ENCODE data around the gene PIK3AP1.
"Not testable (repeated sequence)": the region's sequence is repeated elsewhere in the genome, so short reads cannot be mapped to it uniquely, and the experiment has no call there.

Gene PIK3AP1

DNA sequence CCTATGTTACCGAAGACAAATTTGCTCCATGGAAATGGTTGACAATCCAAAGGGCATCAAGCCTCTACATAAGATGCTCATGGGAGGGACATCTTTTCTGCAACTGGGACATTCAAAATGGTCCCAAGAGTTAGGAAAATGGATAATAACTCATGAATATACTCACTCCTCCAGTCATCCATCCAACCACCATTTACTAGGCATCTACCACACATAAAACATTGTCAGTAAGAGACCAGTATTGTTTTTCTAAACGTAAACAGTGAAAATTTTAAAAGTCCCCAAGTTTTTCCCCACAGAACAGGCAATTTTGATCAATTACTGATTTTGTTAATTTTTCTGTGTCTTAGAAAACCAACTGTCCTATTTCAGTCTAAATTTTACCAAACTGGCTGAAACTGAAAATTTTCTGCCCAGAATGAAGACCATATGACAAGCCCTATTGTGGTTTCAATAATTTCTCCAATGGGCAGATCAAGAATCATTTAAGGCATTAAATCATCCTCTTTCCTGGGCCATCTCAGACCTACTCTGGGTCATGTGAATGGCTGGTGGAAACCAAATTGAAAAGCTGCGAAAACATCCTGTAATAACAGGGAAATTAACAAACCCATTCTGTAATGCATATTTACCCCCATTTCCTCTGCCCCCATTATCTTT is 24.2 kb downstream of the PIK3AP1 start:
- DNase-seq = no peak

DNA sequence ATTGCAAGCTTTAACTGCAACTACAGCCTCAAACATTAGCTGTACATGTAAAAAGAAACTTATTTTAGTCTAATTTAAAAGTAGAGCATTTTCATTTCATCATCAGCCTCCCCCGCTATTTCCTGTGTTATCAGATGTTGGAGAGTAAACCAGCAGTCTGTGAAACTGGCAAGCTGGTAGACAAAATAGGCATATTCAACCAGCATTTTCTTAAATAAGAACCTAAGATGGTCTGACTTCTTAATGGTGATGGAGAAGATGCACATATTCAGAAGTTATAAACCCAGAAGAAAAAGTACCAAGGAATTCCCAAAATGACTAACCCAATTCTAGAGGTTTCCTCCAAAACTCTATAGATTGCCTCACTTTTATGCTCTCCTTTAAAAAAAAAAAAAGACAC is 24.9 kb downstream of the PIK3AP1 start:
- DNase-seq = no peak

DNA sequence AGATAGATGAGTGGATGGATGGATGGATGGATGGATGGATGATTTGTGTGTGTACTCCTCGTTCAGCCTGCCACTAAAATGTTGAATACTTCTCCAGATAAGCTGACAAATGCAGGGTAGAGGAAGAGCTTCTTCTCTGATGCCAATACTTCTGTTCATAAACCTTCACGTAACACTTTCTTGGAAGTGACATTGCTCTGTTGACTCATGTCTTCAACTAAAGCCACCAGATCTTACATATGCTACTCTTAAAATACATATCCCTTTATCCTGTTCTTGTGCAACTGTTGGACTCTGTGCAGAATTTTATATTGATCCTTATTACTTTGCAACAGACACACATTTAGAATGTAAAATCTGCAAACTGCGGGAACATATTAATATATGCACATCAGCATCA is 26.9 kb downstream of the PIK3AP1 start:
- no peak for DNase-seq

DNA sequence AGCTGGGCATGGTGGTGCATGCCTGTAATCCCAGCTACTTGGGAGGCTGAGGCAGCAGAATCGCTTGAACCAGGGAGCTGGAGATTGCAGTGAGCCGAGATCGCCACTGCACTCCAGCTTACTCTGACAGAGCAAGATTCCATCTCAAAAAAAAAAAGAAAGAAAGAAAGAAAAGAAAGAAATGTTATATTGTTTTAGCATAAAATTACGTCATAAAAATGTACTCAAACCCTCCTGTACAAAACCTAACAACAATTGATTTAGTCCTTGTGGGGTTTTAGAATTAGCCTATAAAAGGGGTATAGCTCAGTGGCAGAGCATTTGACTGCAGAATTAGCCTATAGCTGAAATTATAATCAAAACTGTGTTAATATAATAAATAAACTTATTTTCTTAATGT is 27.9 kb downstream of the PIK3AP1 start:
- DNase-seq = no peak

DNA sequence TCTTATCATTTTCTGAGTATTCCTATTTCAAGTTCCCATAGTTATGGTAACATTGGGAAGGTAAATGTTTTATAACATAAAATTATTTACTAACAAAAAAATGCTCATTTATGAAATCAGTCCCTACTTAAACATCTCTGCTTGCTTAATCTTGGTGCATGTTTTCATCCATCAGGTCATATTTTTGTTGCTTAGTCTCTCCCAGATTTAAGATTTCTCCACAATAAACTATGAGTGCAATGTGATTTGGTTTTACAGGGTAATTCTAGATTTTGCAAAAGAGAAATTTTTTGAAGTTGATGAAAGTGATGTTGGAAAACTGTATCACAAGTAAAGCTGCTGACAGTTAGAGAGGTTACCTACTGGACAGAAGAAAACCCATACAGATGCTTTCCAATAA is 28.6 kb downstream of the PIK3AP1 start:
- no peak for DNase-seq

DNA sequence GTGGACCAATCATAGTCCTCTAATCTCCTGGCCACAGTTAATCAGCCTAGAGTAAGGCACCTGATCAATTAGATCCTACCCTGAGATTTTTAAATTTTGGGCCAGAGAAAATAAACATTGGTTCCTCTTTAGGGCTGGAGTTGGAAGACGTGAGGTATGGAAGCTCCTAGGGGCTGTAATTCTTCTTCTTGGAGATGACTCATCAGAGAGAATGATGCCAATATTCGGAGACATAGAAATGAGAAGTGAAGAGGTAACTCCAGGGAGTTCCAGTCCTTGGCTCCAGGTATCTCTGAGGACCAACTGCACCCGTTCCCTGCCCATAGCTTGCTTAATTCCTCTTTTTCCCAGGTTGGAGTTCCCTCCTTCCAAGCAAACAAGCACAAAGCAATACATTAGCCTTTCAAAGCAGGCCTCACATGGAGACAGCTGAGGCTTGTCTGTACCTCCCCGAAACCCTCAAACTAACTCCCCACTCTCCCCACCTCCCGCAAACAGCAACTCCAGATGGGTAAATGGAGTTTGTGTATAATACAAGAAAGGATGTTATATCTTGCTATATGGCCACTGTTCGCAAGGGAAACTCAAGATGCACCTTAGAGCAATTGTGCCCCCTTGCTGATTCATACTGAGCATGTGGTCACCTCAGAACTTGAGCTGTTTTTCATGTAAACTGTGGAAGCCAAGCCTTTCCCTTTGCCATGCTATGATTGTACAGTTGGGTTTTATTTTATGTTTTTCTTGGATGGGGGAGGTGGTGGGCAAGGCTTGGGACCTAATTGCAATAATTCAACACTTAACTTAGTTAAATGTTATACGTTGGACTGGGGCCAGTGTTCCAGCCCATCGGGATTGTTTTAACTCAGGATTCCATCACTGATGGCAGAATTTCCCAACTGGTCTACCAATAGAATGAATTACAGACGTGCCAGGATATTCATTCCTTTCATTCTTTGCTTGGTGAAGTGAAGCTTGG is 29.3 kb downstream of the PIK3AP1 start:
- DNase-seq = no peak

DNA sequence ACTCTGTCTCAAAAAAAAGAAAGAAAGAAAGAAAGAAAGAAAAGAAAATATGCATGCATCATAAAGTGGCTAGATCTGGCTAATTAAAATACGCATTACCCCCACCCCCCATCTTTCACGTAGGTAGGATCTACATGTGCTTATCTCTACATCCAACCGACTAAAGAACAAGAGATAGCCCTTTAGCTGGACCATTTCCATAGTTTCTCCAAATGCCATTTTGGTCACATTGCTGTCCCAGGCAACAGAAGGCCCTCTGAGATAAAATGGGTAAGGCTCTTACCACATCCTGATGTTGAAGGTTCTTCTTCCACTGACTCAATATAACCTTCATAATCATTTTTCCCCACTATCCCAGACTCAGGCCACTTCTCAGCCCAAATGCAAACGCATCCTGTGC is 31.5 kb downstream of the PIK3AP1 start:
- DNase-seq = no peak

DNA sequence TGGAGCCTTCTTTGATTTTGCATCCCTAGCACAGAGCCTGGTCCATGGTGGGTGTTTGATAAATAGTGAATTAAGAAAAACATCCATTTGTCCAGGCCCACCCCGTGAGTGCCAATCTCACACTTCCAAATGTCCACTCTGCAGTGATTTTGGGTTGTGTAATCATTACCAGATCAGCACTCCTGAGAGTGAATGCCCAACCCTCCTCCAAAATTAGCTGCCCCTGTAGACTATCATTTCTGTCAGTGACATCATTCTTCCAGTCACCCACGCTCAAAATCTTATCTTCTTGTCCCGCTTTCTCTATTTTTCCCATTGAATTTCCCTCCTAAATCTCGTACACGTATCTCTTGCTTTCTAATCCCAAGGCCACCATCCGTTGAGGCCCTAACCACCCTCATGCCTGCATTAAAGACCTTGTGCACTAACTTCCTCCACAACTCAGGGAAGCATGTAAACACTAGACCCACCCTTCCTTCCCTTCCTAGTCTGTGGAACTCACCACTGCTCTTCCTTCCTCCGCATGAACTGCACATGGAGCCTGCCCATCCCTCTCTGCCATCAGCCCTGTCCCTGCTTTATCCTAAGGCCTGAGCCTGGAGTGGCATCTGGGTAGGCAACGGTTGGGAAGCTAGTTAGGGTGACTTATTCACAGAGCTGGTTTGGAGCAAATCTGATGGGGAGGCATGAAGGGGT is 32.8 kb downstream of the PIK3AP1 start:
- DNase-seq = no peak

DNA sequence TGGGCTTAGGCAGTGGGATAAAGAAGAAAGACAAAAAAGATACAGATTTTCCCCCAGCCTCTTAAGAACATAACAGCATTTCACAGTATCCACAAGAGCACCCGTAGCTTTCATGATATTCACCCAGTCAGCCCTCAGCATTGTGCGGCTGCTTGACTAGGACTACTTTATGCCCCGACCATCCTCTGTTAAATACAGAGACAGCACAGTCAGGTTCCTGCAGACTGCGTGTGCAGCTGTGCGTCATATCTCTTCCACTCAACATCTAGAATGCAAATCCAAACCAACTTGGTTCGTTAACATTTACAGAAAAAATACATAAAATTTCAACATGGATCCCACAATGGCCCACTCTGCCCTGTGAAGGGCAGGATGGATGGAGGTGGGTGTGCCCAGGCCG is 33.8 kb downstream of the PIK3AP1 start:
- DNase-seq = no peak

DNA sequence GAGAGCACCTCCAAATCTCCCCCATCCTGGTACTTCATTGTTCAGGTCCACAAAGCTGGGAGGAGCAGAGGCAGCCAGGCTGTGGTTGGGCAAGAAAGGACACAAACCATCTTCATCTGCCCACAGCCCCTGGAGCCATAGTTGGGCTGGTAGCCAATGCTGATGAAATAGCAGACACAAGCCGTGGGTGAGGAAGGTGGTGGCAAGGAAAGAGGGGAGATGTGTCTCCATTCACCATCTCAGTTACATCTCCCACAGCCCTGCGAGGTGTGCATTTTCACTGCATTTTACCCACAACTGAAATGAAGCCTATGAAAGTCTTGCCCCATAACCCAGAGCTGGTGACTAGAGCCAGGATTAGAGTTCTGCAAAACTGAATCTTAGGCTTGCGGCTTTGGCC is 35.0 kb downstream of the PIK3AP1 start:
- no peak for DNase-seq

DNA sequence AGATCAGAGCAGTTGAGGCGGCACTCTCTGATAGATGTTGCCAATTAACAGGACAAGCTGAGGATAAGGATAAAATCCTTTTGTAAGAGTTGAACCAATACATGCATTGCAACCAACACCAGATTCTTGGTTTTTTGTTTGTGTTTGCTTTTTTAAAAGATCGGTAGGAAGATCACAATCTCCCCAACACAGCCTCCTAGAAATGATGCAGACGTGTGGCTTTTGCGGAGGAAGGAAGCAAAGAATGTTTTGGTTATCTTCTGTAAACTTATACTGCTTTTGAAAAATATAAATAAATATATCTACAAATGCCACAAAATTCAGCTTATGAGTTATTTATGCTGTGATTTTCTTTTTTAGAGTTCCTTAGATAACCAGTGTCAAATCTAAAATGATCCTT is 35.5 kb downstream of the PIK3AP1 start:
- no peak for DNase-seq

DNA sequence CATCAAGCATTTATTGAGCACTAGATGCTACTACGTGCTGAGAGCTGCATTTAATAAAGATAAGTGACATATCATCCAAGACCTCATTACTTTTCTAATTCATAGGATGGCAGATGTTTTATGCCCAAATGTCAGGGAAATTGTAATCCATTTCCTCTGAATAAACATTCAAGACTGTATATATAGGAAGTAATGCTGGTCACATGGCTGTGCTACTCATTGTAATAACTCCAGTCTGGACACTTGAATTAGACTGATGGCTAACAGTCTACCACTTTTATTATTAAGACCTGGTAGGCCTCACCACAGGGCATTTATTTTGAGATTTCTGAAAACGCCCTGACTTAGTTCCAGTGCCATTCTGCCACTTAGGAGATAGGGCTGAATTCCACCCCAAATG is 36.6 kb downstream of the PIK3AP1 start:
- no peak for DNase-seq

DNA sequence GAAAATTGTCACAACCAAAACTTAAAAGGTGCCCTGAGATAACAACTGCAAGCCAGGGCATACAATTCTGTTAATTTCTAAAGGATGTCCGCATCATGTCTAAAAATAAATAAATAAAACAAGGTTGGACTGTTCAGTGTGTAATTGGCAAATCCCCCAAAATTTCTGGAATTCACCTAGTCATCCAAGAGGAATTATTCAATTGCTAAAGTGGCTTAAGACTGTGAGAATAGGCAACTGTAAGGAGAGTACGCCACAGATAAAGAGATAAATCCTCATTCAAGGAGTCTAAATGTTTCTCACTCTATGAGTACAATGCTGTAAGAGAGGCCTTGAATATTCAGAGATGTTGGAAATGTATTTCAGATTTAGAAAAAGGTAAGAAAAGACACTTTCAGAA is 37.2 kb downstream of the PIK3AP1 start:
- DNase-seq = no peak

DNA sequence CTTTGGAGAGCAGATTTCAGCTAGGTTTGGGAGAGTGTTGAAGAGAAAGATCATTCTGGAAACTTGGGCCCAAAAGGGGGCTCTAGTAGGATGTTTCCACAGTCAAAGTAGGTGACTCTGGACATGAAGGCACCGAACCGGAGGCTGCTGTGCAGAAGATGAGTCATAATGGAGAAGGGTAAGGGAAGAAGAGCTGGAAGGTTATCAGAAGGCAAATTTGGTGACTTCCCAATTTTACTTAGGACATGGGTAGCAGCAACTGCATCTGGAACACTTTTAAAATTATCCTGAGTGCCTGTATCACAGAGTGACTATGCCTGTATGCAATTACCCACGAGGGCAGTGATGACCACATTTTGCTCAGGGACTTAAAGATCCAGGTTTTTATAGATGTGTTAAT is 38.8 kb downstream of the PIK3AP1 start:
- DNase-seq = no peak

DNA sequence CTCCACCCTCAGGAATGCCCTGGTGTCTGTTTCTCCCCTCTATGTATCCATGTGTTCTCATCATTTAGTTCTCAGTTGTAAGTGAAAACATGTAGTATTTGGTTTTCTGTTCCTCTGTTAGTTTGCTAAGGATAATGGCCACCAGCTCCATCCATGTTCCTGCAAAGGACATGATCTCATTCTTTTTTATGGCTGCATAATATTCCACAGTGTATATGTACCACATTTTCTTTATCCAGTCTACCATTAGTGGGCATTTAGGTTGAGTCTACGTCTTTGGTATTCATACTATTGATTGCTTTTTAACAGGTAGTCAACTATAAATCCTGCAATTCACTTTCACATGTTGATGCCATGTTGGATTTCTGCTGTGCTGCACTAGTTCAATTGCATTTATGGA is 39.9 kb downstream of the PIK3AP1 start:
- not testable (repeated sequence) for DNase-seq

DNA sequence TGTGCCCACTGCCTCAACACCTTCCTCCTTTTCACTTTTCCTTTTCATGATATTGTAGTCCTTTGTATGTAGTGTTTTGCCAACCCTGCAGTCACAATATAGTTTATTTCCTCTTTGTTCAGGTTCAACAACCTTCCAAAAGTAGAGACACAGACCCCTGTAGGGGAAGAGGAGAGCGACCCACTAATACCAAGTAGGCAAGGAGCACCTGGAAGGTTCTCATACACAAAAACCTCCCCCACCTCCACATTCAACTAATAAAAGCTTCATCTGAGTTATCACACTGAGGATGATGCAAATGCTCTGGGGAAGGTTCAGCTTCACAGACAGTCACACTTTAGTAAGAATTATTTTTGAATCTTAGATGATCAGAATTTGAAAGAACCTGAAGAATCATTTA is 41.6 kb downstream of the PIK3AP1 start:
- no peak for DNase-seq

DNA sequence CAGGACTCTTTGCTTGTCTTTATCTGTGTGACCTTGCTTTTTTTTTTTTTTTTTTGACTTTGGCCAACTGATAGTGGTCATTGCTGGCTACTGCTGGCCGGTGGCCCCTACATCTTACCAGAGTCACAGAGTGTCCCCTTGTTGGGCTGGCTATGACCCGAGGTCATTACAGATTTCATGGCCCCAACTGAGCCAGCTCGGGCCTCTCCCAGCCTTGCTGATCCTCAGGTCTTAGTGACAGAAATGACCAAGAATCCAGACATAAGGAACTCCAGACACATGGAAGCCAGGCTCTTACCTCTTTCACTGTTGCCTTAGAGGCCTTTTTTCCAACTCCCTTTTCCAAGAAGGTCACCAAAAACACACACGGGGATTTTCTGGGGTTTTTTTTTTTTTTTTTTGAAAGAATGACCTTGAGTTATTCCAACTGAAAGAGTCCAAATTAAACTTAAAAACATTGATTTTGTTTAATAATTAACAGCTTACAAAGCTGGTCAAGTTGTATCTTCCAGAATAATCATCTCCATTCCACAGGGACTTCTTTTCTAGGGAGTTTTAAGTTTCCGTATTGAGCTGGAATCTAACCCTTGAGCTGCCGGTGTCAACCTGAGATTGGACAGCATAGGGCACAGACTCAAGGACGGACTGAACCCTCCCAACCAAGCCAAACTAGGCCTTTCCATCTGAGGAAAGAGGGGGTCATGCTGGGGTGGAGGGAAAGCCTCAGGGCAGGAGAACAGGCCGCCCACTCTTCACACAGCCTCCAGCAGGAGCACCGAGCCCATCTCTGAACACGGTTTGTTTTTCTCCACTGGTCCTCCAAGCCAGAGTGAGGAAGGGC is 43.8 kb downstream of the PIK3AP1 start:
- no peak for DNase-seq

DNA sequence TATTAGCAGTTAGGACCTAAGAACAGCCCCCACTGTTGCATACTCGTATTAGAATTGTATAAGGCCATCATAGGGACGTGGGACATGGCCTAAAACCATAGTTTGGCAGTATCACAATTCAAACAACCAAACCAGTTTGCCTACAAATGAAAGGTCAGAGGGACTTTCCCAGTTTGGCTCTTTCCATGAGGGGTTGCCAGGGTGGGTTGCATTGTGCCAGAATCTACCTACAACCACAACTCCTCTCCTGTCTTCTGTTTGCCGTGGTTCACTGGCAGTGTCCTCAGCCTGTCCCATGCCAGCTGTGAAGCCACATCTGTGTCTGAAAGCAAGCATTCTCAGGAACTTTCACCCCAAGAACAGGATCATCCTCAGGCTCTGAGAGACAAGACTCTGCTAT is 44.5 kb downstream of the PIK3AP1 start:
- no peak for DNase-seq

DNA sequence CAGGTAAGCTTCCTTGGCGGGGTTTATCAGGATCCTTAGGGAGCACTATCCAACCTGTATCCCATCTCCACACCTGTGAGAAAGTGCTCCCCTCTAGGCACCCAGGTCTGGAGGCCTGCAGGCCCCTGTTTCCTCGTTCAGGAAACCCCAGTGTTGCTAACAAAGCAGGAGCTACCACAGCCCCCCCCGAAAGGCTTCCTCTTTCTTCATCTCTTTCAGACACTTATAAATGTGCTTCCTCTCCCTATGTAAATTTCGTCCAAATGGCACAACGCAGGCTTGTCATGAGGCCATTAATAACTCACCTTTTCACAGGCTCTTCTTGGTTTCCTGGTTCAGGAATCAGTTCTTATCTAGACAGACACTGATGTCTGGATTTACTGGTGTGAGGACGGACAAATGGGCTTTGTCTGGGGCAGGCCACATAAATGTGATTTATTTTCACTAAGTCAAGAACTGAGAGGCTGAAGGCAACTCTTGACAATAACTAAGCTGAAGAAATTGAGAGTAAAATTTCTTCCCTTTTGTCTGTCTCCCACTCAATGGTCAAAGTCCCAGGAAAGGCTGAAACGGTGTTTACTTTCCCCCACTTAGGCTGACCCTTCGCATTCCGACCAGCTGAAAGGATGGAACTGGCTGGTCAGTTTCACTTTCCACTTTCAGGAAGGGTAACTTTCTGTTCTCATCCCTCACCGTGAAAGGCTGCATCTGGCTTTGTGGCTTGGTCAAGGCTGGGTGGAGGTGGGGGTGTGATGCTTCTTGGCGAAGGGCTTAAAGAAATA is 46.8 kb downstream of the PIK3AP1 start:
- DNase-seq = no peak

DNA sequence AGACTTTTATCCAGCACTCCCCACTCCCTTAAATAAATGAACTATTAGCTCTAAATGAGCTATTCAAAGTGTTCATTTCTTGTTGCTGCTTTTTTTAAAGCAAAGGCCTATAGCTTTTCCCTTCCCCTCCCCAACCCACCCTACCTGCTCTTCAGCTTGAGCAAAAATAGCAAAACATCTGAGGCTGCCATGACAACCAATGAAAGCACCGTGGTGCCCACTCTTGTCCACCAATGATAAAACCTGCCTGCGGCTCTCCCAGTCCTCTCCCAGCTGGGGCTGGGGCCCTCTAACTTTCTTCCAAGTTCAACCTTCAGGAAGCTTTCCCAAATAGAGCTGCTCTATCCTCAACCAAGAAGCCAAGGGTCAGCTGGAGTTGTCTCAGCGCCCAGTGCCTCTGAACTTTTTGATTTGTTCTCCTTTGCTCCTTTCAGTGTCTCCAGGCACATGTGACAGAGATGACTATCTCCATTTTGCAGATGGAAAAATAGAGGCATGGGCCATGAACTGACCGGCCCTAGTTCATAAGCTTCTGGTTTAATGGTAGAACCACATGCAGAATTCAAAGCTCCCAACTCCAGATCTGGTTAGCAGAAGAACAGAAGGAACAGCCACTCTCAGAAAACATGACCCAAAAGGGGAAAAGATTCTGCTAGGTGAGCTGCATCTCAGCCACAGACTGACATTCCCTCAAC is 47.7 kb downstream of the PIK3AP1 start:
- no peak for DNase-seq

DNA sequence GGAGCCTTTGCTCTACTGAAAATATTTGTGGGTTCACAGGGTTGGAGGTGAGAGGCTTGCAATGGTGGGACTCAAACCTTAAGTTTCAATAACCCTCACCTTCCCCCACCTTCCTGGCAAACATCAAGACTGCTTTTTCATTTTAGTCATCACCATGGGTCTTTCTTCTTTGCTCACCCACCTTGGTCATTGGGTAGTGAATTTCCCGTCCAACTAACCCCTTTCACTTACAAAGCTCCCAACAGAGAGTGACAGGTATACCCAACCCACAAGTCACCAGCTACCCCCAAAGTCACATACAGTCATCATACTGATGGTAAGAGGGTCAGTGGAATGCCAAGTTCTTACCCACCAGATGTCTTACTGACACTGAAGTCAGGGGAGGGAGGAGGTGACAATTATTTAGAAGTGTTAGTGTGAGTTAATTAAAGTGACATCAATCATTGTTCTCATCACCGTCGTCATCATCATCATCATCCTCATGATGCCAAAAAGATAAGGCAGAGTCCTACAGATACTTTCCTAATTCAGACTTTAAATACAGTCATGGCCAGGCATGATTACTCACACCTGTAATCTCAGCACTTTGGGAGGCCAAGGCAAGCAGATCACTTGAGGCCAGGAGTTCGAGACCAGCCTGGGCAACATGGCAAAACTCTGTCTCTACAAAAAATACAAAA is 49.0 kb downstream of the PIK3AP1 start:
- DNase-seq = no peak
